Dermis microvascular lymphatic vessel endothelial cell (primary cell): ENCODE results near the gene EGLN2. TPM values are rescaled to one million over a fixed set of nuclear protein-coding genes. Genes with fewer than 3 reads are reported as not detected.
"Not testable (repeated sequence)": the region's sequence is repeated elsewhere in the genome, so short reads cannot be mapped to it uniquely, and the experiment has no call there.

Experiments used
- DNase-seq, 2 donors: peaks; one replicate each; pipeline versions ENCODE4 v3.0.0 to v3.0.0-alpha.2; 2010; ENCODE audit warnings: low read depth in 2 of 2
- total RNA-seq: library from RNA; depleted of rRNA; stranded (reverse); fragments of >200 nt; gene quantifications from 2 replicates; pipeline ENCODE4 v1.2.1, GENCODE V29; 2014

The EGLN2 gene
- total RNA-seq, 1 donor from 2014 or later = 94.1 TPM

DNA sequence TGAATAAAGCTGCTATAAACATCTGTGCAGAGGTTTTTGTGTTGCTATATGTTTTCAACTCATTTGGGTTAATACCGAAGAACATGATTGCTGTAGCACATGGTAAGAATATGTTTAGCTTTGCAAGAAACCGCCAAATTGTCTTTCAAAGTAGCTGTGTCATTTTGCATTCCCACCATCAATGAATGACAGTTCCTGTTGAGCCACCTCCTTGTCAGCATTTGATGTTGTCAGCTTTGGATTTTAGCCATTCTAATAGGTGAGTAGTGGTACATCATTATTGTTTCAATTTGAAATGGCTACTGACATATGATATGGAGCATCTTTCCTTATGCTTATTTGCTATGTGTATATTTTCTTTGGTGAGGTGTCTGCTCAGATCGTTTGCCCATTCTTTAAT lies 43.0 kb downstream of the EGLN2 start:
- not testable (repeated sequence) for DNase-seq

DNA sequence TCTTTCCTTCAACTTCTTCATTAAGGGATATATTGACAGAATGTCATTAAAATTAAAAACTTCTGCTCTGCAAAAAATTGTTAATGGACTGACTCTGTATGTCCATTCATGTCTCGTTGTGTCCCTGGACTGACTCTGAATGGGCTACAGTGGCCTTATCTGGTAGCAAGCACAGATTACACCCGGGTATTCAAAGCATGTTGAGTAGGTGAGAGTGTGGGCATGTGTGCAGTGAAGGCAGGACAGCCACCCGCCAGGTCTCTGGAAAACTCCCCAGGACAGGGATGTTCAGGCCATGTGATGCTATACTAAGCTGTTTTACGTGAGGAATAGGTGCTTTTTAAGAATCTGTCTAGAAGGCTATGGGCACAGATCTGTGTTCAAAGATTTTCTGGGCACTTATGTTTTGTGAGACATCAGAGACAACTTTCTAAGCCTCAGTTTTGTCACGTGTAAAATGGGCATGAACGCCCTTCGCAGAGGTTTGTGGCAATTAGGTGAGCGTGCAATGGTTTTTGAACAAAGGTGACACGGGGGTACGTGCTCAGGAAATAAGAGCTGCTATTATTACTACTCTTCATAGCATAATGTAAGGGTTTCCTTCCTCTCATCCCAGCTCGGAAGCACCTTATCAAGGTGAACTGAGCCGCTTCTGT lies 44.1 kb downstream of the EGLN2 start:
- not testable (repeated sequence) for DNase-seq

DNA sequence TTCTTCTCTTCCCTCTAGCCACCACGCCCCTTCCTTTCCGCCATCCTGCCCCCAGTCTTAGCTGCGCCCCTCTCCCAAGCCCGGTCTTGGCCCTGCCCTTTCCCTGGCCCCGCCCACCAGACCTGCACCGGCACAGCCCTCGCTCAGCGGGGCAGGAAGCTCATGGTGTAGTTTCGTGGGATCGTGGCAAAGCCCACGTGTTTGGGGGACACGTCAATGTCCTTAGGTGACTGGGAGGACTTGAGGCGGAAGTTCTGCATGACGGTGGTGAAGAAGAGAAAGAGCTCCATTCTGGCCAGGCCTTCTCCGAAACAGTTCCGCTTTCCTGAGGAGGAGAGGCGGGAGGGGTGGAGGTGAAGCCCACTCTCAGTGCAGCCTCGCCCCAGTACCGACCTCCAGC lies 44.7 kb downstream of the EGLN2 start:
- not testable (repeated sequence) for DNase-seq

DNA sequence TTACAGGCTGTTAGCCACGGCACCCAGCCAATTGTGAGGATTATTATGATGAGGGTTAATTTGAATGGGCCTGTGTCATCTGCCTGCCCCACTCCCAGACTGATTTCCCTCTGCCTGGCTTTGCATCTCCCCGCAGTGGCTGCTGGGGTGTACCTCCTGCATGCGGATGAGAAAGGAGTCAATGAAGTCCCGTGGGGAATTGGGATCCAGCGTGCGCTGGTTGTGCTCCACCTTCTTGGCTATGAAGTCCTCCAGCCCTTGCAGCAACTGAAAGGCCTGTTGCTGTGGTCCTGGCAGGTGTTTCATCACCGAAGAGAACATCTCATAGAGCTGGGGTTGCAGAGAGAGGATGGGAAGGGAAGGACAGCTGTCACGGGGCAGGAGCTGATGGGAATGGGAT lies 47.7 kb downstream of the EGLN2 start:
- not testable (repeated sequence) for DNase-seq

DNA sequence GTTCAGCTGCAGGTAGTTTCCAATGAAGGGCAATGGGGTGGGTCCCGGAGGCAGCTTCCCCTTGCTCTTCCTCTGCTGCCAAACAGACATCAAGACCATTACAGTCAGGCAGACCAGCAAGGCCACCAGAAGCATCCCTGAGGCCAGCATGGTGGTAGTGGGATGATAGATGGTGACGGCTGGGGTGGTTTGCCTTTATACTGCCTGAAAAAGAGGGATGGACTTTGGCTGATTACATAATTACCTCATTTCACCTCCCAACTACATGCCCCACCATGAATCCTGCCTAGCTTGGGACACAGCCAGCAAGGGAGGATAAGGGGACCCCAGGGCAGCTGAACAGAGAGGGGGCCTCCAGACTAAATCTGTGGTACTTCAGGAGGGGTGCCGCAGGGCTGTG lies 51.3 kb downstream of the EGLN2 start, which contains the start of gene CYP2A6:
Gene CYP2A6, minus strand, starts transcription at position 171 of the 400 bp plus-strand sequence. Its CDS starts 21 bp downstream, at position 150.
- not testable (repeated sequence) for DNase-seq

DNA sequence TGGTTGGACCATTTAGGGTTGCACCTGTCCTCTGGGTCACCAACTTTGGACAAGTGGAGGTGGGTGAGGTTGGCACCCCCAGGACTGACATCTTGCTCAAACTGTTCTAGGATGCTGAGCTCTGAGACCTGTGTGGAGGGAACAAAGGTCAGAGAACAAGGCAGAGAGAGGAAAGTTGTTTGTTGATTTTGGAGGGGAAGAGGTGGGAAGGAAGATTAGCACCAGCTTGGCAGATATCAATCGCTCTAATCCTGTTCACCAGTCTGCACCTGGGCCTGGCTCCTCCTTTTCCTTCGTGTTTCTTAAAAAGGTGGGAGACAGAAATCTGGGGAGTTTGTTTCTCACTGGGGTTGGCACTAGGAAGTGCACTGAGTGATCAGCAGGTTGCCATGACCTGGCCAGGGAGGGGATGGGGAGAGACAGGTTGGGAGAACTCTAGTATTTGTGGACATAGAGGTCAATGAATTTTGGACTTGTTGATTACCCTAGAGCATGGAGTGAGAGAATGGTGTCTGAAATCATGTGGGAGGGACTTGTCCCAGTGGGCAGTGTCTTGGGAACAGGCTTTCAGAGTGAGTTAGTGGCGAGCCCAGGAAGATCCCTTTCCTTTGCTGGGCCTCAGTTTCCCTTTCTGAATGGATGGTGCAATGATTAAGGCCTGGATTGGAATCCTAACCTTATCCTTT lies 53.6 kb downstream of the EGLN2 start:
- not testable (repeated sequence) for DNase-seq

Other genes starting within 250 kb of the EGLN2 start
- 19.5 and 40.0 TPM in 2 replicates for gene SHKBP1, start 222.3 kb upstream of the EGLN2 start, total RNA-seq
- gene LTBP4, start 197.8 kb upstream of the EGLN2 start, total RNA-seq = 12.3 and 60.8 TPM in 2 replicates
- gene NUMBL, start 108.5 kb upstream of the EGLN2 start, total RNA-seq = 6.8 and 10.9 TPM in 2 replicates
- 12.6 and 20.0 TPM in 2 replicates for gene COQ8B, start 82.3 kb upstream of the EGLN2 start, total RNA-seq
- 18.2 and 25.3 TPM in 2 replicates for gene ITPKC, start 82.1 kb upstream of the EGLN2 start, total RNA-seq
- 0.26 and 0.76 TPM in 2 replicates for gene ACTMAP, start 48.7 kb upstream of the EGLN2 start, total RNA-seq
- gene SNRPA, start 48.0 kb upstream of the EGLN2 start, total RNA-seq = 30.7 and 40.2 TPM in 2 replicates
- gene MIA, start 23.7 kb upstream of the EGLN2 start, total RNA-seq = not detected in 2 replicates
- 8.6 and 14.4 TPM in 2 replicates for gene RAB4B, start 20.9 kb upstream of the EGLN2 start, total RNA-seq
- gene CYP2A6, start 51.3 kb downstream of the EGLN2 start, total RNA-seq = not detected in 2 replicates
- not detected in 2 replicates for gene CYP2A7, start 83.0 kb downstream of the EGLN2 start, total RNA-seq
- gene CYP2B6, start 192.1 kb downstream of the EGLN2 start, total RNA-seq = not detected in 2 replicates